PFSK-1 (cell line): Measurements from ENCODE around the gene SFXN3.

Source experiments
- POLR2AphosphoS5 ChIP-seq: IDR thresholded peaks from 2 replicates; pipeline ENCODE4 v1.6.1; 2012; ENCODE audit warnings: low read depth, mild to moderate bottlenecking, control low read depth, low read length, moderate library complexity
- REST ChIP-seq, 2 experiments: IDR thresholded peaks; 2 replicates each; pipeline versions ENCODE4 v1.6.1 to v1.8.0; 2011 to 2012; ENCODE audit warnings: low read depth in 2 of 2, low read length in 2 of 2, control low read depth in 1 of 2, inconsistent platforms in 1 of 2, mild to moderate bottlenecking in 1 of 2, moderate library complexity in 1 of 2; ENCODE audit not compliant: insufficient read depth in 1 of 2
- SIN3A ChIP-seq: IDR thresholded peaks from 2 replicates; pipeline ENCODE4 v1.6.1; 2012; ENCODE audit warnings: mild to moderate bottlenecking, low read length, moderate library complexity, borderline replicate concordance; ENCODE audit not compliant: insufficient read depth

- no peak for TF ChIP-seq POLR2AphosphoS5
- TF ChIP-seq SIN3A, result no peak
- no peak for TF ChIP-seq REST (IDR thresholded peaks at IDR 0.05; ENCODE audit: insufficient read depth in 1 of 2, low read depth in 2 of 2, low read length in 2 of 2)
These were observed 42.9 kb upstream of the SFXN3 start for GRCh38 chr10:100988166-100988565.
